HG02852 (cell line): ENCODE data around the gene WNT11.
"Not testable (repeated sequence)": the region's sequence is repeated elsewhere in the genome, so short reads cannot be mapped to it uniquely, and the experiment has no call there.

Experiments used
- ATAC-seq: cut with Tn5 transposase; IDR thresholded peaks from one replicate; pipeline ENCODE4 v1.9.1; 2021; ENCODE audit warnings: mild to moderate bottlenecking, moderate library complexity; ENCODE audit not compliant: unreplicated experiment

WNT11 gene

DNA sequence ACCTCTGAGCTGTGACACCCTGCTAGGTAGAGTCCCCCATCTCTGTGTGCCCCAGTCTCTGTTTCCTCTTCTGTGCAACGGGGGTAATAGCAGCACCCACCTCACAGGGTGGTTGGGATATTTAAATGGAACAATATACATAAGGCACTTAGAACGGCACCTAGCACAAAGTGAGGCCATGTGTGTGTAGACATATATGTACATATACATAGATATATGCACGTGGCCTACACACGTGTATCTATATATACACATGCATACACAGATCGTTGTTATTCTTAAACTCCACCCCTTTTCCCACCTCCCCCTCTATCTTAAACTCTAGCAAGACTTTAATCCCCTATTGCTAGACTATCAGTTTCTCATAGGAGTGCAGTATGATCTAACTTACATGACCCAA is 2.4 kb downstream of the WNT11 start:
- no peak for ATAC-seq

DNA sequence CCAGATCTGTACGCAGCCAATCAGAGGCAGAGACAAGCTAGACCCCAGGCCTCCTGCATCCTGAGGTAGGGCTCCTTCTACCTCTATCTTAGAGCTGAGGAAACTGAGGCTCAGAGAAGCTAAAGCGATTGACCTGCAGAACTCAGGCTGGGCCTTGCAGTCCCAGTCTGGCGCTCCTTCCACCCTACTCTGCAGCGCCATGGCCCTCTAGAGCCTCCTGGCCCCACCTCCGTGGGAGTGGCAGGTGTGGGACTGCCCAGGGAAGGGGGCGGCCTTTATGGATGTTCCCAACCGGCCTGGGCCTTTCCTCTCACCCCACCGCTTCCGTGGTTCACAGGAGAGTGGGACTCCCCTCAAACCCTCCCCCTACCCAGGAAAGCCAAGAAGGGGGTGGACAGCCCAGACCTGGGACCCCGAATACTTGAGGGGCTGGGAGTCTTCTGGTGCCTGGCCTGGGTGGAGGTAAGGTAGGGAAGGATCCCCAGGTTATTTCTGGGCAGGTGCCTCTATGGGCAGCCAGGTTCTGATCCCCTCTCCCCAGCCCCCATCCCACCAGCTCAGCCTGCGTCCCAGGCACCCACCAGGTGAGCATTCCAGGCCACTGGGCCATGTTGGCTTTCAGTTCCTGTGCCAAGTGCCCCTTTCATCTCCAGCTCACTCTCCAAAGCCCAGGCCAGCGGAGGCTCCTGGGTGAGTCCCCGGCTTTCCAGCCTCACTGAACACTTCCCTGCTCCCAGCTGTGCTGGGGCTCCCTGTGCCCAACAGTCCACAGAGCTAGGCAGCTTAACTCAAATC is 3.0 kb downstream of the WNT11 start:
- ATAC-seq, result no peak

DNA sequence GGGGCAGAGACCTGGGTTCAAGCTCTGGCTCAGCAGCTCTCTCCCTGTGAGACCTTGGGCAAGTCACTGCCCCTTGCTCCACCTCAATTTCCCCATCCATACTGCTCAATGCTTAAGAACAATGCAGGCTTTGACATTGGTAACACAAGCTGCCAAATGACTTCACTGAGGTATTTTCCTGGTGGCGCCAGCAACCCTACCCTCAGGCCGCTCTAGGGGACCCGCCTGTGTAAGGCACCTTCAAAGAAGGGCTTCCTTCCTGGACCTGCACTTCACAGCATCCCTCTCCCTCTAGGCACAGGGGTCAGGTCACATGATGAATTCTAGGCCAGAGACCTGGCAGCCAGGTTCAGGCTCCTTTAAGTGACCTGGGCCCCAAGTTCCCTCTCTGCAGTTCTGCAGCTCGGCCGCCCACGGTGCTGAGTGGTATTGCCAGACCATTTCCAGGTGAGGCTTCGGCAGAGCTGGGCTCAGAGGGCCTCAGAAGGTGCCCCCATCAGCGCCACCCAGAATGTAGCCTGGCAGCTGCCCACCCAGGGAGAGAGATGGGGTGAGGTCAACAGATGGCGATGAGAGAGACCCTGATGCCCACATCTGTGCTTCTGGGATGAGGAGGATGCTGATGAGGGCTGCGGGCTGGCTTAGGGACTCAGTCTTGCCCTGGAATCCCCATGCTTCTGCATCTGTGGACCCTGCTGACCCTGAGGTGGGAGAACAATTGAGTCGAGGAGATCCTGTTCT is 4.5 kb downstream of the WNT11 start:
- no peak for ATAC-seq

DNA sequence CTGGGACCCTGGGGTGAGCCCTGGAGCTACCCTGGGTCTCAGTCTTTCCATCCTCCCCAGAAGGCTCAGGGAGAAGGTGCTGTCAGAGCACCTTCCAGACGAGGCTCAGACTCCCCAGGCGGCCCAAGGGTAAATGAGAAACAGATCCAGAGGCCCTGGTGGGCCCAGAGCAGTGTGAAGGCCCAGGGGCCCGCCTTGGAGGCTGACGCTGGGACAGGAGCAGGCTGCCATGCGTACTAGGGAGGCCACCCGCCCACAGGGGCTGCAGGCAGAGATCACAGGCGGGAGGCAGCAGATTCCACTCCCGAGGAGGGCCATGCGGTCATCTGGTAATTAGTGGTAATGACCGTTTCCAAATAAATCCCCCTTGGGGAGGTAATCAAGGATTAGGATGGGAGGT is 5.2 kb downstream of the WNT11 start:
- ATAC-seq, result no peak

DNA sequence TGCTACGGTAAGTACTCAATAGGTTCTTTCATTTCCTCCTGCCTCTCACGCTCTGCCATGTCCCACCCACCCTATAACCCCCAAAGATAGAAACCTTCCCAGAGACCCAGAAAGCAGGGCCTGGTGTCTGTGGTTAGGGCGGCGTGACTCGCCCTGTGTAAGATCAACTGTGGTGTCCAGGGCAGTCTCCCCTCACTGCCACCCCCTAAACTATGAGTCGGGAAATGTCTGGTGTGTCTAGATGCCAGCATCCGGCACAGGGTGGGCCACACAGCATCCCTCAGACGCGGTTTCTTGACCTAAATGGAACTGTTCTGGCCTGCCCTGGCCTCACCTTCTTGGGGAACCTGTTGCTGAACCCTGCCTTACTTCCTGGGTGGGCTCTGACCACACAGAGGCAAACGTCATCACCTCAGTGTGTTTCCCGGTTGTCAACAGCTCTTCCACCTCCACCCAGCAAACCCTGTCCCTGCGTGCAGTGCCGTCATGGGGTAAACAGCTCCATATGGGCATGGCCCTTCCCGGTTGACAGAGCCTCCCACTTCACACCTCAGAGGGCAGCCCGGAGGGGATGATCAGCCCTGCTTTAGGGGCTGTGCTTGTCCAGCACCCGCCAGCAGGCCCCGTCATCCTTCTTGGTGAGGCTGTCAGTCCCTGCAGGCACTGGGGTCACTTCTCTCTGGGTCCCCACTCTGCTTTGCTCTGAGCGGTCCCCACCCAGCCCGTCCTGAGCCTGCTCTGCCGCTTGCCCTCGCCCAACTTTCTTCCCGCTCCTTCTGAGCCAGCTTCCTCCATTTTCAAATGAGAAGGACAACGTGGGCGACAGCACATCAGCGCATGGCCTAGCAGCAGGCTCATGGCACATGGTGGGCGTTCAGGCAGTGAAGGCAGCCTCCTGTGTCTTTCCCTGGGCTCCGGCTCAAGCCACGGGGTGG is 6.0 kb downstream of the WNT11 start:
- no peak for ATAC-seq

DNA sequence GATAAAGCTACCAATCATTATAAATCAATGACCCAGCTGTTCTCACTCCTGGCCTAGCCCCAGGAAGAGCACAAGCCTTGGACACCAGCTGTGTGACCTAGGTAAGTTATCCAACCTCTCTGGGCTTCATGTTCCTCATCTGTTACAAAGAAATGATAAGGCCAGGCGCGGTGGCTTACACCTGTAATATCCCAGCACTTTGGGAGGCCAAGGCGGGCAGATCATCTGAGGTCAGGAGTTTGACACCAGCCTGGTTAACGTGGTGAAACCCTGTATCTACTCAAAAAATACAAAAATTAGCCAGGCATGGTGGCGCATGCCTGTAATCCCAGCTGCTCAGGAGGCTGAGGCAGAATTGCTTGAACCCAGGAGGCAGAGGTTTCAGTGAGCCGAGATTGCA is 7.6 kb downstream of the WNT11 start:
- ATAC-seq, result not testable (repeated sequence)

DNA sequence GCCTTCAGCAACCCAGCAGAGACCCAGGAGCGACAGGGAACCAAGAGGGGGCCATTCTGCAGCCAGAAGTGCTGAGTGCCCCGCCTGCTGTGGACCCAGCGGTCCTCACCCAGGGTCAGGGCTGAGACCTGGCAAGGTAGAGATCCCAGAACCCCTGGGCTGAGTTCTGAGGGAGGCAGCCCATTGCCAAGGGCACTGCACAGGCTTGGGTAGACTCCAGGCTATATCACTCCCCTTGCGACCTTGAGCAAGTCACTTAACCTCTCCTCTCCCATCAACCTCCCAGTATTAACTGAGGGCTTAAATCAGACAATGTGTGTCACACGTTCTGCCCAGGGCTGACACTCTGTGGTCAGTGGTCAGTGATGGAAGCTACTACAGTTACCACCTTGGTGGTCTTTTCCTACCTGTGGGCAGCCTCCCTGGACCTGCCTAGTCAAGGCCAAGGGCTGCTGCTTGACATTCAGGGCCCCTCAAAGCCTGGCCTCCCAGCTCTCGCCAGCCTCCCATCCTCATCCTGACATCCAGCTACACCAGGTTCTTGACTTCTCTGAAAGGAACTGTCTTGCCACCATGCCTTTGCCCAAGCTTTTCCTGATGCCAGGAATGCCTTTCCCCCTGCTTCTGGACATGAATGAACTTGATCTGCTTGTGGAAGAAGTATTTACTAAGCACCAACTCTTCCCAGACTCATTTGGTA is 8.2 kb downstream of the WNT11 start:
- no peak for ATAC-seq

DNA sequence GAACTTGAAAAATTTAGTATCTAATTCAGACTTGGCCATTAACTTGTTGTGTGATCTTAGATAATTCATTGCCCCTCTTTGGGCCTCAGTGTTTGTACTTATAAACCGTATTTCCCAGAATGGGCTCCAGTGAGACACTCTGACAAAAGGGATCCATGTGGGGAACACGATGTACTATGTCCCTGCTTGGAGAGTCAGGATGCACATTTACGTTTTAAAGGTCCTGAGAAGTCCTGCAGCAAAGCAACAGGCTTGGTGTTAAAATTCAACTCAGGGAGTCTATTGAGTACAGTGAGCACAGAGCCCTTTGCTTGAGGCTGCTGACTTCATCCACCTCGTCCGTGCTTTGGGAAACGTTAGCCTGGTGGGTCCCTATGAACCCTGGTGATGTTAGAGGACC is 9.0 kb downstream of the WNT11 start:
- ATAC-seq, result no peak

DNA sequence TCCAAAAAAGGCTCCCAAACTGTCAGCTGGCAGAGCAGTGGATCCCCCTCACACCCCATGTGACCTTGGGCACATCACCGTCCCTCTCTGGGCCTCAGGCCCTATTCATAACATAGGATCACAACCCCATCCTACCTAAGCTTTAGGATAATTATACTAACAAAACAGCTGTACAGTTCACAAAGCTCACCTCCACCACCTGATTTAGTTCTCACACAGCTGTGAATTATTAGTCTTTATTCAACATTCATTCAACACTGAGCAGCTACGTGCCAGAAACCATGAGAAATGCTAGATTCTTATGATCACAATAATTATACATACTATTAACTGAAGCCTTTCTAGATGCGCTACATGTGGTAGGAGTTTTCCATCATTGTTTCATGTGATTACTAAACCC is 9.5 kb downstream of the WNT11 start:
- no peak for ATAC-seq

DNA sequence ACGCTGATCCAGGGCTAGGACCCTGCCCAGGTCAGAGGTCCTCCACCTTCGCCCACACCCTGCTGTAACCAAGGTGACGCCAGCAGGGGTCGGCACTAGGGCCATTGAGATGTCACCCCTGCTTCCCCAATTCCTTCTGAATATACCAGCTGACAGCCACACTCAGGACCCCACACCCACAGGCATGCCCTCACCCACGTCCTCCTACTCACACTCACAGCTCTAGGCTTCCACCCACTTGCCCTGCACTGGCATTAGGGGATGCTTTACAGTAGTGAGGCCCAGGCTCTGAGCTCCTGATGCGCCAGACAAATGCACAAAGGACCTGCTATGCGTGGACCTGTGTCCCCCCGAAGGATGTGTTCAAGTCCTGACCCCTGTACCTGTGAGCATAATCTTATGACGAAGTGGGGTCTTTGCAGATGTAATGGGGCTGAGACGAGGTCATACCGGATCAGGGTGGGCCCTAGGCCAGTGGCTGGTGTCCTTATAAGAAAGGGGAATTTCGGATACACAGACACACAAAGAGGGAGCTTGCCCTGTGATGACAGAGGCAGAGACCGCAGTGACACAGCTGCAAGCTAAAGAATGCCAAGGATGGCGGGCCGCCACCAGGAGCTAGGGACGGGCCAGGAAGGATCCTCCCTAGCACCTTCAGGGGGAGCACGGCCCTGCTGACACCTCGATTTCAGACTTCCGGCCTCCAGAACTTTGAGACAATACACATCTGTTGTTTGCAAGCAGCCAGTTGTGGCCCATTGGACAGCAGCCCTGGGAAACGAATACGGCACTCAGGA is 11.2 kb downstream of the WNT11 start:
- ATAC-seq, result no peak

DNA sequence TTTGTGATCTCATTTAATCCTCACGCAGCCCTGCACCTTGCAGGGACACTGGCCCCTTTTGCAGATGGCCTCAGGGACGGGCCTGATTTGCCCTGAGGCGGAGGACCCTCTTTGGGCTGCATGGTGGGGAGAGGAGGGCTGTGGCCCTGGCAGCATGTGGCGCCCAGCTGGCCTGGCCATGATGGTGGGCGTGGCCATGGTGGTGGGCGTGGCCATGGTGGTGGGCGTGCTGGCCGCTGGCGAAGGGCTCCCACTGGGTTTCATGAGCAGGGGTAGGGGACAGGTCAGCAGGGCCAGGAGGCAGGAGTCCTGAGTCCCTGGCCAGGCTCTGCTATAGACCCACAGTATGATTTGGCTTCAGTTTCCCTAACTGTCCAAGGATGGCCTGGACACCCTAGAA is 13.1 kb downstream of the WNT11 start:
- no peak for ATAC-seq

DNA sequence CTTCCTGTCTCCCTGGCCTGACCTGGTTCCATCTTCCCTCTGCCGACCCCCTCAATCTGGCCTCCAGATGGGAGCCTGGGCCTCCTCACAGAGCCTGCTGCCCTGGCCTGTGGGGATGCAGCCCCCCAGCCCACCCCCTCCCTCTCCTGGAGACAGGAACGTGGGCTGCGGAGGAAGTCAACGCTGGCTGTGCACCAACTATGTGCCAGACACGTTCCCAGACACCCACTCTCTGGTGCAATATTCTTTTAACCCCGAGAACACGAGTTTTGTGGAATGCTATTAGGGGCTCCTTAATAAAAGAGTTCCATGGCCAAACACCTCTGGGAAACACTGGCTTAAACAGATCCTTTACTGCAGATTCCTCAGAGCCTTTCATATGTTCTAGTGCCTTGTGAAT is 15.9 kb downstream of the WNT11 start:
- ATAC-seq, result no peak

DNA sequence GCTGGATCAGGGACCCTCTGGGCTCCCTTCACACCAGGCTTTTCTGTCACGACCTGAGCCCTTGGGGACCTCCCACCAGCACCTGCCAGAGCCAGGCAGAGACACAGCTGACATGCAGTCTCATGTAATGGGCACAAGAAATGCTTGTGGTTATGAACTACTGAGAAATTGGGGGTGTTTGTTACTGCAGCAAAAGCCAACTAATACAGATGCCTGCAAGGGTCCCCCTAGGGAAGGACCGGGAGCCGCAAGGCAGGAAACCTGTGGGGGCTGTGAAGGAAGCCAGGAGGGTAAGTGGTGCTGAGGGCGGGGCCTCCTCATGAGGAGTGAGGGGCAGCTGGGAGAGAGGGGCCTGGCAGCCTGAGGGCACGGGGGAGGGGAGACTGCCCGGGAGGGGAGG is 16.6 kb downstream of the WNT11 start:
- ATAC-seq, result no peak

DNA sequence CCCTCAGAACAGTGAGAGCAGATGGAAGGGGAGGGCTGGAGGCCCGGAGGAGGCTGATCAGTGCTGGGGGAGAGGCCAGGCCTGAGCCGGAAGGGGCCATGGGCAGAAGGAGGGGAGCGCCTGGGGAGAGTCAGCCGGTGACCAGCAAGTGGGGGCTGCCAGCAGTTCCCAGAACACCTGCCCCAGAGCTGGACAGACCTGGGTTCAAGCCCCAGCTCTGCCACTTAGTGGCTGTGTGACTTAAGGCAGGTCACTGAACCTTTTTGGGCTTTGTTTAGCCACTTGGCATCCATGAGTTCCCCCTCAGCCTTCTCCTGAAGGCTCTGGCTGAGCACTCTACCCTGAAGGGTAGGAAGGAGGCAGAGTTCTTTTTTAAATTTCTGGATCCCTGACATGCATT is 17.4 kb downstream of the WNT11 start:
- ATAC-seq, result no peak

DNA sequence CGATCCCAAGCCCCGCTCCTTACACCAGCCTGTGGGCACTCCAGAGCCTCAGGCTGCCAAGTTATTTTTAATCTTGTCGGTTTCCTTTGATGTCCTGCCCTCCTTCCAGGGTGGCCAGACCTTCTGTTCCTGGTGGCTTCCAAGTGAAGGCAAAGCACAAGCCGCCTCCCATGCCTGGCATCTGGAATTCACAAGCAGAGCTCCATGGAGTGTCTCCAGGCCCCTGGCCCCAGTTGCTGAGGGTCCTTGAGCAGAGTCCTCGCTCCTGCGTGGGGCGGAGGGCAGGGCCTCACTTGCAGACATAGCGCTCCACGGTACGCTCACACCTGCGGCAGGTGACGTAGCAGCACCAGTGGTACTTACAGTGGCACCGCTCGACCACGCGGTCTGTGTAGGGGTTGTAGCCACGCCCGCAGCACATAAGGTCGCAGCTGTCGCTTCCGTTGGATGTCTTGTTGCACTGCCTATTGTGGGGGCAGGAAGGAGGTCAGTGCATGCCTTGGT is 19.5 kb downstream of the WNT11 start:
- ATAC-seq, result no peak

DNA sequence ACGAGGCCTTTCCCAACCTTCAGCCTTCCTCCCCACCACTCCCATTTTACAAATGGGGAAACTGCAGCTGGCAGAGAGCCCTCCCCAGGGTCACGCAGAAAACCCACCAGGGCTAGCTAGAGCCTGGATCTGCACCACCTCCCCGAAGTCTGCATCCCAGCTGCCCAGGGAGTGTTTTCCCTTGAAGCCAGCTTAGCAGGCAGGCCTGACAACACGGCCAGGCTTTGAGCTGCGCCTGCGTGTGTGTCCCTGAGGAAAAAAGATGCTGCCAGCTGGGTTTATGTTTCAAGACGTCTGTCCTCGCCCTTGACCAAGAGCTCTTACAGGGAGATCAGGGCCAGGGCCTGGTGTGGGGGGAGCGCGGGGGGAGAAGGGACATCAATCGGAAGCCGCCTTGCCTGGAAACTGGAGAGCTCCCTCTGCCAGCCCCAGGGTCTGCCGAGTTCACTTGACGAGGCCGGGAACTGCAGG is 20.3 kb downstream of the WNT11 start:
- ATAC-seq, result no peak

DNA sequence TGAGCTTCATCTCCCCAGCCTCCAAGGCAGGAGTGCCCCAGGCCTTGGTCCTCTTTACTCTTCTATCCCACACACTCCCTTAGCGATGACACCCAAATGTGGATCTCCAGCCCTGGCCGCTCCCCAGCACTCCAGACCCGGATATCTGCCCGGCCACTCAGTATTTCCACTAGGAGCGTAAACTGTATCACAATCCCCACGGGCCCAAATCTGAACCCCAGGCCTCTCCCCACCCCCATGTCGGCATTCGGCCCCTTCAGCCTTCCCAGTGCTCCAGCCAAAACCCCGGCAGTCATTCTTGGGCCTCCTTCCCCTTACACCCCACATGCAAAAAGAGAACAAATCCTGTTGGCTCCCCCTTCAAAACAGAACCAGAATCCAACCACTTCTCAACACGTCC is 20.8 kb downstream of the WNT11 start:
- ATAC-seq, result no peak

DNA sequence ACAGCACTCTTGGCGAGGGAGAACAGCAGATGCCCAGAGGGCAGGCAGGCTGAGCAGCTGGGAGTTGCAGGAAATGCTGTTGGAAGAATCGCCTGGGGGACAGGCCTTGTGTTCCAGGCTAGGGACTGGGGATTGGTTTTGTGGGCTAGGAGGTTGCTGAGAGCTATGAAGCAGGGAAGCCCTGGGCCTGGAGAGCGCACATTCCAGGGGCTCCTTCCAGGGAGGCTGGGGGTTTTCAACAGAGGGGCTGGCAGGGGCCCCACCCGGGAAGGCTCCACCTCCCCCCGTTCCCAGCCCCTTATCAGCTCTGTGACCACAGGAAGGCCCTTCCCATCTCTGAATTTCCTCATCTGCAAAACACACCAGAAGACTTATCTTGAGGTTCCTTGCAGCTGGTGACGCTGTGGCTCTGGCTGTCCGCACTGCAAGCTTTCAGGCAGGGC is 21.7 kb downstream of the WNT11 start:
- no peak for ATAC-seq

DNA sequence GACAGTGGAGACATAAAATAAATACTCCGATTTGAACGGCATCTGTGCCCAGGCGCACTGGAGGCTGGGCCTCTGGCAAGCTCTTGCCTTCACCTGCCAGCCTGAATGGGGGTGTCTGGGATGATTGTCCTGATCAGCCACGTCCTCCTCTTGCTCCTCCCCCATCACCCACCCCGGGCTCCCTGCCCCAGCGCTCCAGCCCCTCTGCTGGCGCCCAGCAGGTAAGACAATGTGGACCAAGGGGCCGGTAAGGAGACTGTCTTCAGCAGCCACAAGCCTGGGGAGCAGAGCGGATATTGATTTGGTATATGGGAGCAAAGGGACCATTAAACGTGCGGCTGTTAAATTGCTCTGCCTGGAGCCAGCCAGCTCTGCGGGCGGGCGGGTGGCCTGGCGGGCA is 24.9 kb downstream of the WNT11 start:
- ATAC-seq, result no peak

DNA sequence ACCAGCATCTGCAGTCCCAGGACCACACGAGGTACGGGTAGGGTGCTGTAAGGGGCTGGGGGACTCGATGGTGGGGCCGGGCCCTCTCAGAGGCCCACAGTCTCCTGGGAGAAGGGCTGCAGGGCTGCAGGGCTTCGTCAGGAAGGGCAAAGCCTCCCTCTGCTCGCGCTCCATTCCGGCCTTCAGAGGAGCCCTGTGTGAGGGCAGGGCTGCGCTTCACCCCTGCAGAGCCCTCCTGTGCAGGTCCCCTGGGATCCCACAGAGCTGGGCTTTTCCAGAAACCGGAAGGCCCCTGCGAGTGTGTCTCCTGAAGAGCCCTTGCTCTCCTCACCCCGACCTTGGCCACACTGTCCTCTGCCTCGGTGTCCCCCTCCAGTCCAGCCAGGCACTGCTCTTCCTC is 27.2 kb downstream of the WNT11 start:
- ATAC-seq, result no peak
